ENCODE data around the gene TMEM72.

GRCh38 chr10:44979281-44980191 lies 68.4 kb downstream of the TMEM72 start:
- TF ChIP-seq EHMT2 (IDR thresholded peaks at IDR 0.05; ENCODE audit: low read depth) (no peak), EP300 (IDR thresholded peaks at IDR 0.05) (no peak), POLR2A (IDR thresholded peaks at IDR 0.05; ENCODE audit: low read length) (no peak), KDM1A (IDR thresholded peaks at IDR 0.05; ENCODE audit: low read depth) (no peak), JUNB (IDR thresholded peaks at IDR 0.05) (no peak), RAD21 (conservative IDR thresholded peaks at IDR 0.05 in 1 of 2, IDR thresholded peaks at IDR 0.05 in 1 of 2) (no peak), MAFK (IDR thresholded peaks at IDR 0.05; ENCODE audit: partially characterized antibody) (no peak), FOXS1 (CRISPR knock-in tag; IDR thresholded peaks at IDR 0.05) (no peak), ESRRA (IDR thresholded peaks at IDR 0.05; ENCODE audit: borderline replicate concordance, low read length) (no peak), RCOR1 (IDR thresholded peaks at IDR 0.05; ENCODE audit: low read depth, low read length) (no peak)
